Erythroblast (primary cell): Measurements from ENCODE around the gene MZT2B.
"Not testable (repeated sequence)": the region's sequence is repeated elsewhere in the genome, so short reads cannot be mapped to it uniquely, and the experiment has no call there.

Experiments
- GATA1 ChIP-seq: IDR thresholded peaks from 2 replicates; pipeline ENCODE4 v1.6.1; 2011; ENCODE audit warnings: low read depth, mild to moderate bottlenecking, control low read depth, low read length, moderate library complexity
- POLR2A ChIP-seq: IDR thresholded peaks from 2 replicates; pipeline ENCODE4 v1.6.1; 2011; ENCODE audit warnings: mild to moderate bottlenecking, low read length

- not testable (repeated sequence) for TF ChIP-seq POLR2A, GATA1
Observed at GRCh38 chr2:130136546-130136945, 45.5 kb upstream of the MZT2B start.
